Hindlimb muscle (tissue), 1 donor: ENCODE data around the gene C5orf47. TPM values are rescaled to one million over a fixed set of nuclear protein-coding genes. Genes with fewer than 3 reads are reported as not detected.

Experiments
- DNase-seq: peaks from one replicate; pipeline ENCODE4 v3.0.0-alpha.2; 2013
- polyA plus RNA-seq: library from polyadenylated mRNA; unstranded; fragments of 120-200 nt; gene quantifications from one replicate; pipeline ENCODE4 v1.2.1, GENCODE V29; 2013; ENCODE audit not compliant: insufficient read length

Gene C5orf47
- polyA plus RNA-seq, 1 donor = not detected

- DNase-seq = no peak
These were observed 17.9 kb upstream of the C5orf47 start for GRCh38 chr5:173970878-173971650.

GRCh38 chr5:173971681-173972345, 17.2 kb upstream of the C5orf47 start:
- no peak for DNase-seq

GRCh38 chr5:173972607-173972924, 16.4 kb upstream of the C5orf47 start:
- DNase-seq = no peak

GRCh38 chr5:173972925-173973615, 15.9 kb upstream of the C5orf47 start:
- DNase-seq = peak; percentile 86

GRCh38 chr5:173973616-173973969, 15.4 kb upstream of the C5orf47 start:
- DNase-seq = no peak

GRCh38 chr5:173974688-173975239, 14.2 kb upstream of the C5orf47 start:
- no peak for DNase-seq

- no peak for DNase-seq
These were observed 7.7 kb upstream of the C5orf47 start for GRCh38 chr5:173981185-173981761.

GRCh38 chr5:173984218-173984617, 4.8 kb upstream of the C5orf47 start:
- no peak for DNase-seq

- no peak for DNase-seq
These were observed 587 bp downstream of the C5orf47 start for GRCh38 chr5:173989432-173990082.

GRCh38 chr5:173997331-173997730, 8.4 kb downstream of the C5orf47 start:
- DNase-seq = no peak

GRCh38 chr5:173998531-173998930, 9.6 kb downstream of the C5orf47 start:
- DNase-seq = no peak

- no peak for DNase-seq
These were observed 11.1 kb downstream of the C5orf47 start for GRCh38 chr5:174000076-174000475.

GRCh38 chr5:174003795-174004194, 14.8 kb downstream of the C5orf47 start:
- DNase-seq = no peak

- no peak for DNase-seq
These were observed 20.0 kb downstream of the C5orf47 start for GRCh38 chr5:174008922-174009321.

GRCh38 chr5:174010365-174010764, 21.4 kb downstream of the C5orf47 start:
- no peak for DNase-seq

- DNase-seq = no peak
These were observed 22.5 kb downstream of the C5orf47 start for GRCh38 chr5:174011441-174011840.

- DNase-seq = peak; percentile 11
These were observed 31.3 kb downstream of the C5orf47 start for GRCh38 chr5:174020069-174020927.

GRCh38 chr5:174020928-174021304, 31.9 kb downstream of the C5orf47 start:
- DNase-seq = no peak

GRCh38 chr5:174022384-174023095, 33.6 kb downstream of the C5orf47 start:
- no peak for DNase-seq

GRCh38 chr5:174030286-174030685, 41.3 kb downstream of the C5orf47 start:
- DNase-seq = no peak
